ENCODE results near the gene PAPPA. TPM values are rescaled to one million over a fixed set of nuclear protein-coding genes. Genes with fewer than 3 reads are reported as not detected.

PAPPA gene
- total and polyA plus RNA-seq, 4 experiments from 2014 or later: not detected

DNA sequence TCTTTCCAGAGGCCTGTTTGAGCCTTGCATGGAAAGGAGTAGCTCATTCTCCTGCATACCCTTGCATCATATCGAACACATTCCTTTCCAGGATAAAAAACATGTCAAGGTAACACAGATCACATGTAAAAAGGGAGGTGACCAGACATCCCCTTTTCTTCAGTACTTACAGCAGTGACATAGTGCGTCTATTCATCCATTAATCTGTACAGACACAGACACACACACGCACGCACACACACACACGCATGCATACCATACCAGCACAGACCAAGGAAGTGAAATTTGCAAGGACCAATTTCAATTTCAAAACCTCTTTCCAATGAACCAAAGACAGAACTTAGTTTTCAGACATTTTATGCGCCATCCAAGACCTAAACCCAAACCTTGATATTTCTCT, 256.0 kb downstream of the PAPPA start:
- H3K4me3 ChIP-seq (ENCODE audit: low read length in 2 of 2): no peak overlapping the region
- peaks cover 0 to 2% (median 0%) of the 10 kb centered on the region in 8 donors for H3K9me3 Mint-ChIP-seq
- POLR2A ChIA-PET (ENCODE audit: partially characterized antibody): no interaction called here
- H3K9me3 ChIP-seq (ENCODE audit: control insufficient read depth in 1 of 2, low read length in 2 of 2): no peaks in the 10 kb centered on the region
- H3K4me3 Mint-ChIP-seq: no peak overlapping the region
- H3K4me1 Mint-ChIP-seq: no peaks in the 10 kb centered on the region
- no peak overlapping the region for H3K27ac ChIP-seq (ENCODE audit: low read depth, low read length)
- no peak for DNase-seq
- peaks cover 0 to 14% of the 10 kb centered on the region in 2 donors for H3K36me3 Mint-ChIP-seq
- H3K36me3 ChIP-seq (ENCODE audit: insufficient read depth, low read length): no peaks in the 10 kb centered on the region
- CTCF ChIA-PET (ENCODE audit: partially characterized antibody): interaction anchor here (1.0 kb wide), 1 partner anchor 9 kb away, joined by 3 read pairs; no protein-coding TSS in a partner anchor
- H3K27me3 Mint-ChIP-seq: no peaks in the 10 kb centered on the region
- intact Hi-C loops (cut with micrococcal nuclease): no loop called here
- no peak overlapping the region for H3K27ac Mint-ChIP-seq
- H3K27me3 ChIP-seq (ENCODE audit: insufficient read depth, low read length): no peaks in the 10 kb centered on the region
- no peaks in the 10 kb centered on the region for H3K4me1 ChIP-seq (ENCODE audit: insufficient read depth, low read length)

DNA sequence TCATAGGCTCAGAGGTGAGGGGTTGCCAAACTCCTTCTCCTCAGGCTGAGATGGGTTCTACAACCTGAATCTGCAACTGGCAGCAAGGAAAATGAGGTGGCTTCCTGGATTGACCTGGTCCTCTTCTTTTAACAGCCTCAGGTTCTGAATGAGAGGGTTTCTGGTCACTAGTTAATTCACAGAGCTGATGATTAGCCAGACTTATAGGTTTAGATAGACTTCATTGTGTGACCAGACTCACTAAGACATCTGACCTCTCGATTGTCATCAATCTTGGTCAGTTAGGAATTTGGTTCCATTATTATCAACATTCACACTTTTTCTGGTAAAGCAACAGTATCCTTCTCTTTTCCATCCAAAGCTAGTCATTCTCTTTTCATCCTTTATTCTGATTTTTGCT, 257.9 kb downstream of the PAPPA start:
- CTCF ChIA-PET (ENCODE audit: partially characterized antibody): no interaction called here
- DNase-seq: no peak
- Histone ChIP-seq H3K27ac (ENCODE audit: low read depth, low read length) (no peak overlapping the region), H3K9me3 (ENCODE audit: control insufficient read depth in 1 of 2, low read length in 2 of 2) (no peaks in the 10 kb centered on the region), H3K4me3 (ENCODE audit: low read length in 2 of 2) (no peak overlapping the region), H3K36me3 (ENCODE audit: insufficient read depth, low read length) (no peaks in the 10 kb centered on the region), H3K27me3 (ENCODE audit: insufficient read depth, low read length) (no peaks in the 10 kb centered on the region), H3K4me1 (ENCODE audit: insufficient read depth, low read length) (no peaks in the 10 kb centered on the region)
- Mint-ChIP-seq H3K36me3 (peaks cover 0 to 14% of the 10 kb centered on the region in 2 donors), H3K4me3 (no peak overlapping the region), H3K27ac (peak overlapping the region in 1 of 7 donors; percentile 0), H3K4me1 (no peaks in the 10 kb centered on the region), H3K9me3 (peaks cover 0 to 2% (median 0%) of the 10 kb centered on the region in 8 donors), H3K27me3 (no peaks in the 10 kb centered on the region)
- POLR2A ChIA-PET (ENCODE audit: partially characterized antibody): no interaction called here
- intact Hi-C loops (cut with micrococcal nuclease): no loop called here

DNA sequence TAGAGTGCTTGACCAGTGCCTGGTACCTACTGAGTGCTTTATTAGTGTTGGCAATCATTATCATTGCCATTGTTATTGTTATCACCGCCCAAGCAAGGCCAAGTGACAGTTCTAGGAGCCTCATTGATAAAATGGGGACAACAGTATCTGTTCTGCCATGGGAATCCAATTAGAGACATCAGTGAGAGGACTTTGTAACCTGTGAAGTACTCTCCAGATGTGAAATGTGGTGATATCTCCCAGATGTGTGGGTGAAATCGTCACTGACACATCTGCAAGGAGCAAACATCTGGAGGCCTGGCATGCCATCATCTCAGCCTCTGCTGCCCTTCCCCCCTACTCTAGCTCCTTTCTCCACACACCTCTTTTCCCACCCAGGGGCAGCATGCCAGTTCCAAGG, 260.8 kb downstream of the PAPPA start:
- Histone ChIP-seq H3K4me1 (ENCODE audit: insufficient read depth, low read length) (no peaks in the 10 kb centered on the region), H3K36me3 (ENCODE audit: insufficient read depth, low read length) (no peaks in the 10 kb centered on the region), H3K4me3 (ENCODE audit: low read length in 2 of 2) (no peak overlapping the region), H3K9me3 (ENCODE audit: control insufficient read depth in 1 of 2, low read length in 2 of 2) (no peaks in the 10 kb centered on the region), H3K27ac (ENCODE audit: low read depth, low read length) (no peak overlapping the region), H3K27me3 (ENCODE audit: insufficient read depth, low read length) (no peaks in the 10 kb centered on the region)
- Mint-ChIP-seq H3K9me3 (peaks cover 0 to 1% (median 0%) of the 10 kb centered on the region in 8 donors), H3K27me3 (no peaks in the 10 kb centered on the region), H3K4me3 (no peak overlapping the region), H3K4me1 (no peaks in the 10 kb centered on the region), H3K36me3 (peaks cover 0 to 7% of the 10 kb centered on the region in 2 donors), H3K27ac (no peak overlapping the region)
- DNase-seq: no peak
- CTCF ChIA-PET (ENCODE audit: partially characterized antibody): no interaction called here
- POLR2A ChIA-PET (ENCODE audit: partially characterized antibody): no interaction called here
- intact Hi-C loops (cut with micrococcal nuclease): no loop called here

DNA sequence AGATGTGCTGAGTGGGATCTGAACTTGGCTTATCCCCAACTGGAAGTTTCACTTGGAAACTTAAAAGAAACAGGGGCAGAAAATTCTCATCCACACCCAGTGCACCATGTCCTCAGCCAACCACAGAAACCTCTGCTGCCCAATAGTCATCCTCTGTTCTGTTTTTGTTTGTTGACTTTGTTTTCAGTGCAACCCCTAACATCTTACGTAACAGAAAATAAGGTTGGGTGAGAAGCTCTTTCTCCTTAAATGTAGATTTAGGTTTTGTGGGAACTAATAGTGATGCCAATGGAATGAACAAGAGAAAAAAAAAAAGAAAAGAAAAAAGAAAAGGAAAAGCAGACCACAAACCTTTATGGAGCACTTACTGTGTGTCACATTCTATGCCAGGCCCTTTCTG, 262.8 kb downstream of the PAPPA start:
- POLR2A ChIA-PET (ENCODE audit: partially characterized antibody): no interaction called here
- no peaks in the 10 kb centered on the region for H3K9me3 ChIP-seq (ENCODE audit: control insufficient read depth in 1 of 2, low read length in 2 of 2)

DNA sequence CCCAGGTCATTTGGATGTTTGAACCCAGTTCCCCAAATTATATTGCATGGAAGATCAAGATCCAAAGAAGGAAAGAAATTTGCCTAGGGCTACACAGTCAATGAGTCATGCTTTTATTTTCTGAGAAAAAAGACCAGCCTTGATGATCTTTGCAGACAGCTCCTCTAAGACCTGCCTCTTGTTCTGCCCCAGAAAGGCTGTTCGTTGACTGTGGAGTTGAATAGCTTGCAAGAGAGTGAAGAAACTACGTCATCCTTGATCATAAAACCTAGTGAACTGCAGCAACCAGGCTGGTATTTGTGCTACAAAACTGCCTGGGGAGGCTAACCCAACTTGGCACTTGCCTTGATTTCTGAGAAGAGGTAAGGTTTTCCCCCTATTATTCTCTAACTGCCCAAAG, 263.9 kb downstream of the PAPPA start:
- no peaks in the 10 kb centered on the region for H3K36me3 ChIP-seq (ENCODE audit: insufficient read depth, low read length)
- Mint-ChIP-seq H3K4me3 (no peak overlapping the region), H3K36me3 (peaks cover 8 to 30% of the 10 kb centered on the region in 2 donors), H3K9me3 (peaks cover 0 to 1% (median 0%) of the 10 kb centered on the region in 8 donors), H3K27me3 (no peaks in the 10 kb centered on the region), H3K4me1 (no peaks in the 10 kb centered on the region), H3K27ac (no peak overlapping the region)
- CTCF ChIA-PET (ENCODE audit: partially characterized antibody): no interaction called here
- no peak overlapping the region for H3K4me3 ChIP-seq (ENCODE audit: low read length in 2 of 2)
- no peak for DNase-seq
- intact Hi-C loops (cut with micrococcal nuclease): no loop called here
- H3K27me3 ChIP-seq (ENCODE audit: insufficient read depth, low read length): no peaks in the 10 kb centered on the region
- H3K9me3 ChIP-seq (ENCODE audit: control insufficient read depth in 1 of 2, low read length in 2 of 2): no peaks in the 10 kb centered on the region
- no peaks in the 10 kb centered on the region for H3K4me1 ChIP-seq (ENCODE audit: insufficient read depth, low read length)
- H3K27ac ChIP-seq (ENCODE audit: low read depth, low read length): no peak overlapping the region
- POLR2A ChIA-PET (ENCODE audit: partially characterized antibody): no interaction called here

More for the DNA sequence above, 262.8 kb downstream of the PAPPA start:
- no peak overlapping the region for H3K27ac Mint-ChIP-seq
- CTCF ChIA-PET (ENCODE audit: partially characterized antibody): no interaction called here
- DNase-seq: no peak
- no peaks in the 10 kb centered on the region for H3K4me1 Mint-ChIP-seq
- H3K36me3 ChIP-seq (ENCODE audit: insufficient read depth, low read length): no peaks in the 10 kb centered on the region
- no peaks in the 10 kb centered on the region for H3K27me3 Mint-ChIP-seq
- peaks cover 7 to 26% of the 10 kb centered on the region in 2 donors for H3K36me3 Mint-ChIP-seq
- H3K4me1 ChIP-seq (ENCODE audit: insufficient read depth, low read length): no peaks in the 10 kb centered on the region
- no peak overlapping the region for H3K27ac ChIP-seq (ENCODE audit: low read depth, low read length)
- no peaks in the 10 kb centered on the region for H3K27me3 ChIP-seq (ENCODE audit: insufficient read depth, low read length)
- H3K4me3 ChIP-seq (ENCODE audit: low read length in 2 of 2): no peak overlapping the region
- intact Hi-C loops (cut with micrococcal nuclease): no loop called here
- peaks cover 0 to 1% (median 0%) of the 10 kb centered on the region in 8 donors for H3K9me3 Mint-ChIP-seq
- H3K4me3 Mint-ChIP-seq: no peak overlapping the region

DNA sequence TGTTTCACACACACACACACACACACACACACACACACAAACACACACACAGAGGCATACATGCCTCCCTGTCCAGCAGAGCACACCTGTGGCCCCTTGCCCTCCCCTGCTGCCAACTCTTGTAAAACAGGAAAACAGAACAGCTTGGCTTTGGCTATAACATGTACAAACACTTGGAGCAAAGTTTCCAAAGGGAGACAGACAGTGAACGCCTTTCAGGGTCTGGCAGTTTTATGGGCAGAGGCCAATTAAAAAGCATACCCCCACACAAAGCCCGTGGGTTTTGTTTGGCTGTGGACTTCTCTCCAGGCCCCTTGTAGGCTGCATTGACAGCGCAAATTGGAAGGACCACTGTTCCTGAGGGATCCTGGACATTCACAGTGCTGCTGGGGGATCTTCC, 265.6 kb downstream of the PAPPA start:
- no peaks in the 10 kb centered on the region for H3K4me1 Mint-ChIP-seq
- ChIA-PET POLR2A (ENCODE audit: partially characterized antibody) (no interaction called here), CTCF (ENCODE audit: partially characterized antibody) (no interaction called here)
- H3K36me3 Mint-ChIP-seq: peaks cover 10 to 34% of the 10 kb centered on the region in 2 donors
- Histone ChIP-seq H3K9me3 (ENCODE audit: control insufficient read depth in 1 of 2, low read length in 2 of 2) (no peaks in the 10 kb centered on the region), H3K36me3 (ENCODE audit: insufficient read depth, low read length) (no peaks in the 10 kb centered on the region), H3K4me3 (ENCODE audit: low read length in 2 of 2) (no peak overlapping the region), H3K27ac (ENCODE audit: low read depth, low read length) (no peak overlapping the region), H3K4me1 (ENCODE audit: insufficient read depth, low read length) (no peaks in the 10 kb centered on the region), H3K27me3 (ENCODE audit: insufficient read depth, low read length) (no peaks in the 10 kb centered on the region)
- peaks cover 0 to 1% (median 0%) of the 10 kb centered on the region in 8 donors for H3K9me3 Mint-ChIP-seq
- H3K4me3 Mint-ChIP-seq: no peak overlapping the region
- no peaks in the 10 kb centered on the region for H3K27me3 Mint-ChIP-seq
- no peak for DNase-seq
- H3K27ac Mint-ChIP-seq: peak overlapping the region in 1 of 7 donors; percentile 67
- intact Hi-C loops (cut with micrococcal nuclease): no loop called here

DNA sequence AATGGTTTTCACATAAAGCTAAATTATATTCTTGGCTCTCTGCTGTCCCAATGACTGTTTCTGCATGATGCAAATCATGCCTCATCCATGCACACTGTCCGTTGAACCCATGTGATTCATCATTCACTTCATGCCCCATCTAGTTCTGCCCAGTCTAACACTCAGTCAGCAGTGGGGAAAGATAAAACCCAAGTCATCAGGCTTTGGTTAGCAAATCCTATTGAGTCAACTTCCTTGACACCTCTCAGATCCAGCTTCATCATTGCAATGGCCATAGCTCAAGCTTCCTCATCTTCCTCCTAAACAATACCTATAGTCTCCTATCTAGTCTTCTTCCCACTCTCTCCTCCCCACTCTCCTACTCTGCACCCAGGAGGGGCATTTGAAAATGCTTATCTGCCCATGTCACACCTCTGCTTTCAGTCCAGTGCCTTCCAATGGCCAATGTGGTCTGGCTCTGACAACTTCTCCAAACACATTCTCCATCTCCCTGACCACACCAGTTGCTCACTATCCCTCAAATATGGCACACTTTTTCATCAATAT, 267.5 kb downstream of the PAPPA start:
- peaks cover 11 to 50% of the 10 kb centered on the region in 2 donors for H3K36me3 Mint-ChIP-seq
- CTCF ChIA-PET (ENCODE audit: partially characterized antibody): no interaction called here
- no peaks in the 10 kb centered on the region for H3K36me3 ChIP-seq (ENCODE audit: insufficient read depth, low read length)
- DNase-seq: no peak
- no peaks in the 10 kb centered on the region for H3K4me1 Mint-ChIP-seq
- no peak overlapping the region for H3K4me3 ChIP-seq (ENCODE audit: low read length in 2 of 2)
- H3K27me3 ChIP-seq (ENCODE audit: insufficient read depth, low read length): no peaks in the 10 kb centered on the region
- H3K27me3 Mint-ChIP-seq: no peaks in the 10 kb centered on the region
- H3K27ac ChIP-seq (ENCODE audit: low read depth, low read length): no peak overlapping the region
- H3K9me3 Mint-ChIP-seq: peaks cover 0 to 1% (median 0%) of the 10 kb centered on the region in 8 donors
- H3K4me1 ChIP-seq (ENCODE audit: insufficient read depth, low read length): no peaks in the 10 kb centered on the region
- no peak overlapping the region for H3K27ac Mint-ChIP-seq
- POLR2A ChIA-PET (ENCODE audit: partially characterized antibody): no interaction called here
- no peak overlapping the region for H3K4me3 Mint-ChIP-seq
- intact Hi-C loops (cut with micrococcal nuclease): no loop called here
- H3K9me3 ChIP-seq (ENCODE audit: control insufficient read depth in 1 of 2, low read length in 2 of 2): no peaks in the 10 kb centered on the region
